Stimulated activated CD4-positive, alpha-beta T cell treated with anti-CD3 and anti-CD28 coated beads, Interleukin-2, amount 100 ng/mL, for 48 hours (primary cell): ENCODE measurements around the gene OR4S1.
"Not testable (repeated sequence)": the region's sequence is repeated elsewhere in the genome, so short reads cannot be mapped to it uniquely, and the experiment has no call there.

Experiments
- DNase-seq, 2 donors: peaks; one replicate each; pipeline ENCODE4 v3.0.0-alpha.2; 2020

OR4S1 gene, protein sequence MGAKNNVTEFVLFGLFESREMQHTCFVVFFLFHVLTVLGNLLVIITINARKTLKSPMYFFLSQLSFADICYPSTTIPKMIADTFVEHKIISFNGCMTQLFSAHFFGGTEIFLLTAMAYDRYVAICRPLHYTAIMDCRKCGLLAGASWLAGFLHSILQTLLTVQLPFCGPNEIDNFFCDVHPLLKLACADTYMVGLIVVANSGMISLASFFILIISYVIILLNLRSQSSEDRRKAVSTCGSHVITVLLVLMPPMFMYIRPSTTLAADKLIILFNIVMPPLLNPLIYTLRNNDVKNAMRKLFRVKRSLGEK

DNA sequence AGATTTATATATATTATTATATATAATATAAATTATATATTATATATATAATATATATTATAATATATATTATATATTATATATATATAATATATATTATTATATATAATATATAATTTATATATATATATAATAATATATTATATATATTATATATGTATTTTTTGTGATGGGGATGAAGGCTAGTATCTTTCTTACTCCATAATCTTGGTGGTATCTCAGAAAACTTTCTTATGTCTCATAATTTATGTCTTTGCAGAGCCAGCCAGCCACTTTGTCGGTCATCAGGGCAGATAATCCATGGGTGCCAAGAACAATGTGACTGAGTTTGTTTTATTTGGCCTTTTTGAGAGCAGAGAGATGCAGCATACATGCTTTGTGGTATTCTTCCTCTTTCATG, at the start of gene OR4S1:
OR4S1 (plus strand) TSS at position 301 of the 400 bp plus-strand sequence; CDS start at position 301, 0 bp downstream.
- no peak for DNase-seq

GRCh38 chr11:48261600-48261999, 44.4 kb upstream of the OR4S1 start:
- no peak for DNase-seq

DNA sequence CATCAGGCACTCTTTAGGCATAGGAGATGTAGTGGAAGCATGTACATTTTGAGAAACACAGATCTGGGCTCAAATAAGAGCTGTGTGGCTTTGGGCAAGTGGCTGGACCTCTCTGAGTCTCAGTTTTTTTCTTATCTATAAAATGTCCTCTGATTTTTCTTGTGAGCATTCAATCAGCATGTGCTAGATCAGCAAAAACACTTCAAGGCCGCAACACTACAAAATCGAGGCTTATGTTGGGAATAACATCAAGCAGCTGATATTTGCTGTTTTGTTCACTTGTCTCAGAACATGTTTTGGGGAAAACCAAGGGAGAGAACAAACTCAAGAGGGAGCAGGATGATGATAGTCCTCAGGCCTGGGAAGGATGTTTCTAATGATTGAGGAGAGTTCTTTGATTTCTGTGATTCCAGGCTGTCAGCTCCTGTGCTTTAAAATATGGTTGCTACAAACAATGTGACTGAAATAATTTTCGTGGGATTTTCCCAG, 42.6 kb upstream of the OR4S1 start, which contains the start of gene OR4X1:
OR4X1 (plus strand) TSS at position 439 of the 489 bp plus-strand sequence; CDS start at position 439, 0 bp downstream.
- DNase-seq, result no peak

GRCh38 chr11:48270621-48271020, 35.4 kb upstream of the OR4S1 start:
- DNase-seq, result no peak

GRCh38 chr11:48272606-48273005, 33.4 kb upstream of the OR4S1 start:
- DNase-seq, result no peak

GRCh38 chr11:48307760-48308386, 1.9 kb downstream of the OR4S1 start:
- peak; percentile 64 to 74 for DNase-seq

DNA sequence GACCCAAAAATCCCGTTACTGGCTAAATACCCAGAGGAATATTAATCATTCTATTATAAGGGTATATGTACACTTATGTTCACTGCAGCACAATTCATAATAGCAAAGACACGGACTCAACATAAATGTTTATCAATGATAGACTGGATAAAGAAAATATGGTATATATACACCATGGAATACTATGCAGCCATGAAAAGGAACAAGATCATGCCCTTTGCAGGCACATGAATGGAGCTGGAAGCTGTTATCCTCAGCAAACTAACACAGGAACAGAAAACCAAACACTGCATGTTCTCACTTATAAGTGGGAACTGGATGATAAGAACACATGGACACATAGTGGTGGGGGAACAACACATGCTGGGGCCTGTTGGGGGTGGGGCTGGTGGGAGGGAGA, 7.6 kb downstream of the OR4S1 start:
- not testable (repeated sequence) for DNase-seq

GRCh38 chr11:48319813-48320212, 13.8 kb downstream of the OR4S1 start:
- DNase-seq, result not testable (repeated sequence)

DNA sequence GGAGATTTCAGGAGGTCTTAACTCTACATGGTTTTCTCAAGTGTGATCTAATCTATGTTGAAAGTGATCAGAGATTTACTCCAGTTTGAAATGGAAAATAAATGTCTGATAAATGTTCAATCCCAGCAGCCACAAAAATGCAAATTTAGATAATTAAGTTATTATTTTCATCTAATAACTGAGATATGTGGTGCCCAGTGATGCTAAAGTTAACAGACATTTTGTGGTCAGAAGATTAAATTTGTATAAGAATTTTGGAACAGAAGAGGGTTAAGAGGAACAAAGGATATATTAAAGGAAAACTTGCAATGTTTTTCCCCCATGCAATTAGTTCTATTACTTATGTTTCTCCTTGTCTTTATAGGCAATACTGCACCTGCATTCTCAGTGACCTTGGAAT, 18.6 kb downstream of the OR4S1 start, which contains the start of gene OR4C3:
OR4C3 (plus strand) TSS at position 301 of the 400 bp plus-strand sequence. CDS start 102 bp downstream, outside the sequence.
- DNase-seq, result not testable (repeated sequence)

GRCh38 chr11:48341466-48341865, 35.4 kb downstream of the OR4S1 start:
- no peak for DNase-seq

DNA sequence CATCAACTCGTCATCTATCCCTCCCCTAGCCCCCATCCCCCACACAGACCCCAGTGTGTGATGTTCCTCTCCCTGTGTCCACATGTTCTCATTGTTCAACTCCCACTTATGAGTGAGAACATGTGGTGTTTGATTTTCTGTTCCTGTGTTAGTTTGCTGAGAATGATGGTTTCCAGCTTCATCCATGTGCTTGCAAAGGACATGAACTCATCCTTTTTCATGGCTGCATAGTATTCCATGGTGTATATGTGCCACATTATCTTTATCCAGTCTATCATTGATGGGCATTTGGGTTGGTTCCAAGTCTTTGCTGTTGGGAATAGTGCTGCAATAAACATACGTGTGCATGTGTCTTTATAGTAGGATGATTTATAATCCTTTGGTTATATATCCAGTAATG, 36.5 kb downstream of the OR4S1 start:
- not testable (repeated sequence) for DNase-seq

DNA sequence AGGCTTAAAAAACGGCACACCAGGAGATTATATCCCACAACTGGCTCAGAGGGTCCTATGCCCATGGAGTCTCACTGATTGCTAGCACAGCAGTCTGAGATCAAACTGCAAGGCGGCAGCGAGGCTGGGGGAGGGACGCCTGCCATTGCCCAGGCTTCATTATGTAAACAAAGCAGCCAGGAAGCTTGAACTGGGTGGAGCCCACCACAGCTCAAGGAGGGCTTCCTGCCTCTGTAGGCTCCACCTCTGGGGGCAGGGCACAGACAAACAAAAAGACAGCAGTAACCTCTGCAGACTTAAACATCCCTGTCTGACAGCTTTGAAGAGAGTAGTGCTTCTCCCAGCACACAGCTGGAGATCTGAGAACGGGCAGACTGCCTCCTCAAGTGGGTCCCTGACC, 40.3 kb downstream of the OR4S1 start:
- DNase-seq, result not testable (repeated sequence)

DNA sequence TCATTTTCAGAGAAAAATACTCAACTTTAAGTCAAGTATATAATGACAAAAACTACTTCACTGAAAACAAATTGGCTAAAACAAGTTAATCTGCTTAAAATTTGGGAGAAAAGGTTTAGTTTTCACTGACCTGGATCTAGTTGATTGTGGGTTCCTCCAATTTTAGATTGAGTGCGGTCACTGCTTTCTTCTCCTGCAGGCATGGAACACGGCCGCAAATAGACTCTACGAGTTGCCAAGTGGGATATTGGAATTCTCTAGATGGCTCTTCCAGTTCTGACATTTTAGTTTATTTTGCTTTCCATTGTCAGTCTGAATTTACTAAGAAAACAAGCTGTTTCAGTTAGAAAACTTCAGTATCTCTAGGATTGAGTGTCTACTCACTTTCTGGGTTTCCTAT, 48.0 kb downstream of the OR4S1 start:
- no peak for DNase-seq

- no peak for DNase-seq
These were observed 48.7 kb downstream of the OR4S1 start for GRCh38 chr11:48354677-48355076.
